Panc1 (cell line): Measurements from ENCODE around the gene BICD2.

ENCODE experiments used
- POLR2AphosphoS5 ChIP-seq: IDR thresholded peaks from 2 replicates; pipeline ENCODE4 v1.6.1; 2012; ENCODE audit warnings: mild to moderate bottlenecking, low read depth, low read length, moderate library complexity
- SIN3A ChIP-seq: IDR thresholded peaks from 2 replicates; pipeline ENCODE4 v1.6.1; 2012; ENCODE audit warnings: low read depth, mild to moderate bottlenecking, low read length, moderate library complexity, borderline replicate concordance; ENCODE audit not compliant: insufficient read depth
- TCF7L2 ChIP-seq: IDR thresholded peaks from 2 replicates; pipeline ENCODE4 v1.6.1; 2011; ENCODE audit warnings: mild to moderate bottlenecking, low read depth, low read length, inconsistent platforms
- TF ChIP-seq, protein P1 (sequence below): fragments of 450-650 bp; IDR thresholded peaks from 2 replicates; pipeline ENCODE4 v1.5.1; 2017; ENCODE audit warnings: mild to moderate bottlenecking
- TF ChIP-seq, protein P2 (sequence below), 2 experiments: IDR thresholded peaks; 2 replicates each; pipeline ENCODE4 v1.6.1; 2011 to 2012; ENCODE audit warnings: low read depth in 2 of 2, control low read depth in 1 of 2, low read length in 1 of 2, mild to moderate bottlenecking in 1 of 2, moderate library complexity in 1 of 2; ENCODE audit not compliant: insufficient read depth in 1 of 2

DNA sequence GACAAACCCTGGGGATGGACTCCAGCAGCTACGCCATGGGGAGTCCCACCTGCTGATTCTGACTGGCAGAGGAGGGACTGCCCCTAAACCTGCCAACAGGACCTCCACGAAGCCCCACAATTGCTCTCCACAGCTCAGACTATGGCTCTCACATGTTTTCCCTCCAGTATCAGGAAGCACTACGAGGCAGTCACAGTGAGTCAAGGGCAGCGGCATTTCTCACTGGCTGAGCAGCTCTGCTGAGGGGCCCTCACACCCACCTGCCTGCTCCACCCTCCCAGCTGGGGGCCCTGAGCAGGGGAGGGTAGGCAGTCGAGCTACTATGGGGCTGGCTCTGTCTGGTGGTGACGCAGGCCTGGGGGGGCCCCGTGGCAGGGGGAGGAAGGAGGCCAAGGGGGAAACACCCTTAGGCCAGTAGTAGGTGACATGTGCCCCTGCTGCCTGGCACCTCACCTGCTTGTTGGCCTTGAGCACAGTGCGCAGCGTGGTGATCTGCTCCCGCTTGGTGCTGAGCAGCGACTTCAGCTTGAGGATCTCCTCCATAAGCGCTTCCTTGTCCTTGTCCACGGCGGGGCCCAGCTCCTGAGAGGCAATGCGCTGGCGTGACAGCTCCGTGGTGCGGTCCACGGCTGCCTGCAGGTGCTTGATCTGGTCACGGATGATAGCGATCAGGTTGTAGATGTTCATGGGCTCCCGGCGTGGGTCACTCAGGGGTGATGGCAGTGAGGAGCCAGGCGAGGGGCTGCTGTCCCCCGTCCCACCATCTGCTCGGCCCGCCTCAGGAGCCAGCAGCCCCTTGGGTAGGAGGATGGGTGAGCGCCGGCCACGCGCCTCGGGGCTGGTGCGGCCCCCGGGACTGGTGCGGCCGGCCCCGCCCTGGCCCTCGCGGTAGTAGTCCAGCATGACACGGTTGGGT is 46.3 kb downstream of the BICD2 start:
- TF ChIP-seq, protein P1, sequence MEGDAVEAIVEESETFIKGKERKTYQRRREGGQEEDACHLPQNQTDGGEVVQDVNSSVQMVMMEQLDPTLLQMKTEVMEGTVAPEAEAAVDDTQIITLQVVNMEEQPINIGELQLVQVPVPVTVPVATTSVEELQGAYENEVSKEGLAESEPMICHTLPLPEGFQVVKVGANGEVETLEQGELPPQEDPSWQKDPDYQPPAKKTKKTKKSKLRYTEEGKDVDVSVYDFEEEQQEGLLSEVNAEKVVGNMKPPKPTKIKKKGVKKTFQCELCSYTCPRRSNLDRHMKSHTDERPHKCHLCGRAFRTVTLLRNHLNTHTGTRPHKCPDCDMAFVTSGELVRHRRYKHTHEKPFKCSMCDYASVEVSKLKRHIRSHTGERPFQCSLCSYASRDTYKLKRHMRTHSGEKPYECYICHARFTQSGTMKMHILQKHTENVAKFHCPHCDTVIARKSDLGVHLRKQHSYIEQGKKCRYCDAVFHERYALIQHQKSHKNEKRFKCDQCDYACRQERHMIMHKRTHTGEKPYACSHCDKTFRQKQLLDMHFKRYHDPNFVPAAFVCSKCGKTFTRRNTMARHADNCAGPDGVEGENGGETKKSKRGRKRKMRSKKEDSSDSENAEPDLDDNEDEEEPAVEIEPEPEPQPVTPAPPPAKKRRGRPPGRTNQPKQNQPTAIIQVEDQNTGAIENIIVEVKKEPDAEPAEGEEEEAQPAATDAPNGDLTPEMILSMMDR = no peak
- TF ChIP-seq POLR2AphosphoS5 = no peak
- TF ChIP-seq, protein P2, sequence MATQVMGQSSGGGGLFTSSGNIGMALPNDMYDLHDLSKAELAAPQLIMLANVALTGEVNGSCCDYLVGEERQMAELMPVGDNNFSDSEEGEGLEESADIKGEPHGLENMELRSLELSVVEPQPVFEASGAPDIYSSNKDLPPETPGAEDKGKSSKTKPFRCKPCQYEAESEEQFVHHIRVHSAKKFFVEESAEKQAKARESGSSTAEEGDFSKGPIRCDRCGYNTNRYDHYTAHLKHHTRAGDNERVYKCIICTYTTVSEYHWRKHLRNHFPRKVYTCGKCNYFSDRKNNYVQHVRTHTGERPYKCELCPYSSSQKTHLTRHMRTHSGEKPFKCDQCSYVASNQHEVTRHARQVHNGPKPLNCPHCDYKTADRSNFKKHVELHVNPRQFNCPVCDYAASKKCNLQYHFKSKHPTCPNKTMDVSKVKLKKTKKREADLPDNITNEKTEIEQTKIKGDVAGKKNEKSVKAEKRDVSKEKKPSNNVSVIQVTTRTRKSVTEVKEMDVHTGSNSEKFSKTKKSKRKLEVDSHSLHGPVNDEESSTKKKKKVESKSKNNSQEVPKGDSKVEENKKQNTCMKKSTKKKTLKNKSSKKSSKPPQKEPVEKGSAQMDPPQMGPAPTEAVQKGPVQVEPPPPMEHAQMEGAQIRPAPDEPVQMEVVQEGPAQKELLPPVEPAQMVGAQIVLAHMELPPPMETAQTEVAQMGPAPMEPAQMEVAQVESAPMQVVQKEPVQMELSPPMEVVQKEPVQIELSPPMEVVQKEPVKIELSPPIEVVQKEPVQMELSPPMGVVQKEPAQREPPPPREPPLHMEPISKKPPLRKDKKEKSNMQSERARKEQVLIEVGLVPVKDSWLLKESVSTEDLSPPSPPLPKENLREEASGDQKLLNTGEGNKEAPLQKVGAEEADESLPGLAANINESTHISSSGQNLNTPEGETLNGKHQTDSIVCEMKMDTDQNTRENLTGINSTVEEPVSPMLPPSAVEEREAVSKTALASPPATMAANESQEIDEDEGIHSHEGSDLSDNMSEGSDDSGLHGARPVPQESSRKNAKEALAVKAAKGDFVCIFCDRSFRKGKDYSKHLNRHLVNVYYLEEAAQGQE (IDR thresholded peaks at IDR 0.05; ENCODE audit: insufficient read depth in 1 of 2, low read depth in 2 of 2, low read length in 1 of 2) = no peak
- no peak for TF ChIP-seq TCF7L2
- no peak for TF ChIP-seq SIN3A
